MM.1S (cell line): ENCODE data around the gene PRR20B.
"Not testable (repeated sequence)": the region's sequence is repeated elsewhere in the genome, so short reads cannot be mapped to it uniquely, and the experiment has no call there.

ENCODE experiments used
- DNase-seq: peaks from one replicate; pipeline ENCODE4 v3.0.0-alpha.2; 2015
- H2AFZ ChIP-seq: fragments of 300-600 bp; sonication (generic); 2 replicates; pipeline ENCODE4 v1.6.0; 2016; ENCODE audit warnings: antibody characterized with exemption, low read length
- H3F3A ChIP-seq: fragments of 300-600 bp; sonication (generic); 2 replicates; pipeline ENCODE4 v1.6.1; 2016; ENCODE audit warnings: mild to moderate bottlenecking, antibody characterized with exemption, low read length, moderate library complexity, mixed read lengths; ENCODE audit not compliant: insufficient read depth
- H3K27ac ChIP-seq: fragments of 300-600 bp; sonication (generic); 2 replicates; pipeline ENCODE4 v1.5.1; 2016; ENCODE audit warnings: mild to moderate bottlenecking, low read length
- H3K27me3 ChIP-seq: fragments of 300-600 bp; sonication (generic); replicated peaks from 2 replicates; pipeline ENCODE4 v1.6.0; 2016; ENCODE audit warnings: low read length; ENCODE audit not compliant: insufficient read depth
- H3K36me3 ChIP-seq: fragments of 300-600 bp; sonication (generic); replicated peaks from 2 replicates; pipeline ENCODE4 v1.6.1; 2016; ENCODE audit warnings: mild to moderate bottlenecking, low read length, mixed read lengths; ENCODE audit not compliant: insufficient read depth
- H3K4me1 ChIP-seq: fragments of 300-600 bp; sonication (generic); 2 replicates; pipeline ENCODE4 v1.6.1; 2016; ENCODE audit warnings: low read length, mixed read lengths
- H3K4me2 ChIP-seq: fragments of 300-600 bp; sonication (generic); 2 replicates; pipeline ENCODE4 v1.6.0; 2016; ENCODE audit warnings: low read depth, low read length
- H3K4me3 ChIP-seq: fragments of 300-600 bp; sonication (generic); 2 replicates; pipeline ENCODE4 v1.5.1; 2016; ENCODE audit warnings: low read length, mixed read lengths
- H3K79me2 ChIP-seq: fragments of 300-600 bp; sonication (generic); 2 replicates; pipeline ENCODE4 v1.6.1; 2016; ENCODE audit warnings: mixed run types, low read length, mixed read lengths
- H3K9ac ChIP-seq: fragments of 300-600 bp; sonication (generic); 2 replicates; pipeline ENCODE4 v1.6.1; 2016; ENCODE audit warnings: low read length, mixed read lengths
- H3K9me2 ChIP-seq: fragments of 300-600 bp; sonication (generic); replicated peaks from 2 replicates; pipeline ENCODE4 v1.6.1; 2016; ENCODE audit warnings: mild to moderate bottlenecking, low read length, mixed read lengths; ENCODE audit not compliant: insufficient read depth
- H3K9me3 ChIP-seq: fragments of 300-600 bp; sonication (generic); replicated peaks from 2 replicates; pipeline ENCODE4 v1.6.1; 2016; ENCODE audit warnings: mild to moderate bottlenecking, low read length, mixed read lengths; ENCODE audit not compliant: insufficient read depth
- H4K20me1 ChIP-seq: fragments of 300-600 bp; sonication (generic); 2 replicates; pipeline ENCODE4 v1.6.1; 2016; ENCODE audit warnings: mild to moderate bottlenecking, low read length, moderate library complexity, mixed read lengths; ENCODE audit not compliant: insufficient read depth
- EZH2 ChIP-seq: fragments of 300-600 bp; sonication (generic); optimal IDR thresholded peaks from 2 replicates; pipeline ENCODE3; 2017; ENCODE audit warnings: low read depth, mild to moderate bottlenecking, antibody characterized with exemption, low read length, mixed read lengths
- EZH2phosphoT487 ChIP-seq: fragments of 300-600 bp; sonication (generic); IDR thresholded peaks from 2 replicates; pipeline ENCODE4 v1.6.1; 2018; ENCODE audit warnings: antibody characterized with exemption, low read length
- TF ChIP-seq, protein P1 (sequence below): fragments of 300-600 bp; sonication (generic); IDR thresholded peaks from 2 replicates; pipeline ENCODE4 v1.5.1; 2016; ENCODE audit warnings: antibody characterized with exemption, low read length, mixed read lengths

PRR20B gene

DNA sequence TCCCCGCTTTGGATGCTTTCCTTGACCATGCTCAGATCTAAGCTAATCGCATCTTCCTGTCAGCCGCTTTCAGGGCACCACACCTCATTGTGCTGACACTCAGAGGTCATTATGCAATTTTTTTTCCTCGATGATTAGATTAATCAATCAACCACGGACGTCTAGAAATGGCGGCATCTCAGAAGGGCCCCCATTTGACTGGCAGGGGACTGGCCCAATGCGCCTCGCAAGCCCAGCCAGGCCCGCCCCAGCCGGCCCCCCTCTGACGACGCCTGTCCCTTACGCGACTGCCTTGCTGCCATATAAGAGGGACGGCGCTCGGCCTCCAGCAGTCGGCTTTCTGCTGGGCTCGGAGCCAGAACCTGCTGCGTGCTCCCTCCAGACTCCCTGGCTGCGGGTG lies at the start of gene PRR20B:
TSS of gene PRR20B (plus strand) at position 301 of the 400 bp plus-strand sequence. CDS start 387 bp downstream, outside the sequence.
- not testable (repeated sequence) for H3F3A ChIP-seq, H3K9ac ChIP-seq, DNase-seq, H3K4me2 ChIP-seq, H3K9me3 ChIP-seq, H3K36me3 ChIP-seq, H3K4me3 ChIP-seq, H4K20me1 ChIP-seq, H3K79me2 ChIP-seq, H3K27me3 ChIP-seq, H3K4me1 ChIP-seq, H3K27ac ChIP-seq, H3K9me2 ChIP-seq, H2AFZ ChIP-seq

DNA sequence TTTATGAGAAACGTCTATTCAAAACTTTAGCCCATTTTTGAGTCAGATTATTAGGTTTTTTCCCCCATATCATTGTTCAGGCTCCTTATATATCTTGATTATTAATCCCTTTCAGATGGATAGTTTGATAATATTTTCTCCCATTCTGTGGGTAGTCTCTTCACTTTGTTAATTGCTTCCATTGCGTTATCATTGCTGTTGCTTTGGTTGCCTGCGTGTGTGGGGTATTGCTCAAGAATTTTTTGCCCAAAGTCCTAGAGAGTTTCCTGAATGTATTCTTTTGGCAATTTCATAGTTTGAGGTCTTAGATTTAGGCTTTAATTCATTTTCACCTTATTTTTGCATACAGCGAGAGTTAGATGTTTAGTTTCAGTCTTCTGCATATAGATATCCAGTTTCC lies 32.3 kb upstream of the PRR20B start:
- Histone ChIP-seq H3K27me3 (no peaks in the 10 kb centered on the region), H4K20me1 (no peaks in the 10 kb centered on the region), H3K9me2 (no peaks in the 10 kb centered on the region), H3K36me3 (no peaks in the 10 kb centered on the region), H3K27ac (no peak overlapping the region), H3K4me3 (no peak overlapping the region), H3K4me2 (no peak overlapping the region), H3K79me2 (no peaks in the 10 kb centered on the region), H2AFZ (no peak overlapping the region), H3K9ac (no peak overlapping the region), H3F3A (no peaks in the 10 kb centered on the region), H3K4me1 (no peaks in the 10 kb centered on the region), H3K9me3 (no peaks in the 10 kb centered on the region)
- TF ChIP-seq, protein P1, sequence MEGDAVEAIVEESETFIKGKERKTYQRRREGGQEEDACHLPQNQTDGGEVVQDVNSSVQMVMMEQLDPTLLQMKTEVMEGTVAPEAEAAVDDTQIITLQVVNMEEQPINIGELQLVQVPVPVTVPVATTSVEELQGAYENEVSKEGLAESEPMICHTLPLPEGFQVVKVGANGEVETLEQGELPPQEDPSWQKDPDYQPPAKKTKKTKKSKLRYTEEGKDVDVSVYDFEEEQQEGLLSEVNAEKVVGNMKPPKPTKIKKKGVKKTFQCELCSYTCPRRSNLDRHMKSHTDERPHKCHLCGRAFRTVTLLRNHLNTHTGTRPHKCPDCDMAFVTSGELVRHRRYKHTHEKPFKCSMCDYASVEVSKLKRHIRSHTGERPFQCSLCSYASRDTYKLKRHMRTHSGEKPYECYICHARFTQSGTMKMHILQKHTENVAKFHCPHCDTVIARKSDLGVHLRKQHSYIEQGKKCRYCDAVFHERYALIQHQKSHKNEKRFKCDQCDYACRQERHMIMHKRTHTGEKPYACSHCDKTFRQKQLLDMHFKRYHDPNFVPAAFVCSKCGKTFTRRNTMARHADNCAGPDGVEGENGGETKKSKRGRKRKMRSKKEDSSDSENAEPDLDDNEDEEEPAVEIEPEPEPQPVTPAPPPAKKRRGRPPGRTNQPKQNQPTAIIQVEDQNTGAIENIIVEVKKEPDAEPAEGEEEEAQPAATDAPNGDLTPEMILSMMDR: no peak
- no peak for TF ChIP-seq EZH2phosphoT487
- TF ChIP-seq EZH2: no peak
- DNase-seq: no peak

DNA sequence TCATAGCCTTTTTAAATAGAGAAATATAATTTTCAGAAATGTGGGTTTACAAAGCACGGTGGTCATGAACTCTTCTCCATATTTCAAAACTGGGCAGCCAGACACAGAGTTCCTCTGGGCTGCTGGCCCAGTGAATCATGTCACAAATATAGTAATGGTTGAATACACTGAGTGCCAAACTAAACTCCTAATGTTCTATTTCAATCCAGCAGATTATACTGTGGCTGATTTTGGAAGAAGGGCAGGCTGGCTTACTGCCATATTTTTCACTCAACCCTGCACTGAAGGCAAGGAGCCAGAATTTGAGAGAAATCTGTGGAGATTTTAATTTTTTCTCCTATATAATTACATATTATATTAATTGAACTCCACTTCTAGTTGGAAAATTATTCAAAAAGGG lies 23.6 kb upstream of the PRR20B start:
- H3K27me3 ChIP-seq: no peaks in the 10 kb centered on the region
- no peaks in the 10 kb centered on the region for H3K9me2 ChIP-seq
- H3K9ac ChIP-seq: no peak overlapping the region
- no peaks in the 10 kb centered on the region for H3K9me3 ChIP-seq
- H3K36me3 ChIP-seq: no peaks in the 10 kb centered on the region
- no peak for DNase-seq
- no peaks in the 10 kb centered on the region for H3K79me2 ChIP-seq
- H3F3A ChIP-seq: no peaks in the 10 kb centered on the region
- no peak overlapping the region for H3K4me2 ChIP-seq
- H3K4me1 ChIP-seq: no peaks in the 10 kb centered on the region
- H4K20me1 ChIP-seq: no peaks in the 10 kb centered on the region
- no peak overlapping the region for H3K4me3 ChIP-seq
- no peak overlapping the region for H3K27ac ChIP-seq
- H2AFZ ChIP-seq: no peak overlapping the region
- TF ChIP-seq, protein P1: no peak
- no peak for TF ChIP-seq EZH2
- no peak for TF ChIP-seq EZH2phosphoT487

DNA sequence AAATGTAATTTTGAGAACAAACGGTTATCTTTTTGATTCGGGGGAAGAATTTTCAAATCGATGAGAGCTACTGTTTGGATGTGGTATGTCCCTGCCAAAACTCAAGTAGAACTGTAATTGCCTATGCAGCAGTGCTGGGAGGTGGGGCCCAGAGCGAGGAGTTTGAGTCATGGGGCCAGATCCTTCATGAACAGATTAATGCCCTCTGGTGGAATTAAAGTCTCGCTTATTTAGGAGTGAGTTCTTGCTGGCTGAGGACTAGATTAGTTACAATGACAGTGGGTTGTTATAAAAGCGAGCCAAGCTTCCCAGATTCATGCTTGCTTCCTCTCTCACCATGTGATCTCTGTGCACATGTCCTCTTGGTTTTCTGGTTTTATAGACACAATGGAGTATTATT lies 18.4 kb upstream of the PRR20B start:
- Histone ChIP-seq H3K4me3 (no peak overlapping the region), H3K4me2 (no peak overlapping the region), H2AFZ (no peak overlapping the region), H3K36me3 (no peaks in the 10 kb centered on the region), H3K79me2 (no peaks in the 10 kb centered on the region), H3K27ac (no peak overlapping the region), H3K9me2 (no peaks in the 10 kb centered on the region), H3K4me1 (no peaks in the 10 kb centered on the region), H3K9me3 (no peaks in the 10 kb centered on the region), H3F3A (no peaks in the 10 kb centered on the region), H3K9ac (no peak overlapping the region), H4K20me1 (no peaks in the 10 kb centered on the region), H3K27me3 (no peaks in the 10 kb centered on the region)
- TF ChIP-seq, protein P1: no peak
- DNase-seq: no peak
